Nephron (organoid): Measurements from ENCODE around the gene ZSWIM1.
A peak's percentile ranks its signal among the peaks of the same experiment; 100 is the strongest.

ENCODE experiments used
- H3K27ac Mint-ChIP-seq, 3 experiments: 2 replicates each; pipeline ENCODE4 v1.8.0; 2020; ENCODE audit warnings: mixed read lengths in 3 of 3, mild to moderate bottlenecking in 2 of 3, moderate library complexity in 1 of 3
- H3K27me3 Mint-ChIP-seq: 2 replicates; pipeline ENCODE4 v1.8.0; 2021; ENCODE audit warnings: low read depth, mild to moderate bottlenecking, moderate library complexity, mixed read lengths
- H3K36me3 Mint-ChIP-seq: 2 replicates; pipeline ENCODE4 v1.8.0; 2020; ENCODE audit warnings: low read depth, mixed read lengths
- H3K4me1 Mint-ChIP-seq: 2 replicates; pipeline ENCODE4 v1.8.0; 2020; ENCODE audit warnings: mixed read lengths
- H3K4me3 Mint-ChIP-seq, 3 experiments: 2 replicates each; pipeline ENCODE4 v1.8.0; 2020; ENCODE audit warnings: mild to moderate bottlenecking in 3 of 3, mixed read lengths in 3 of 3, moderate library complexity in 2 of 3
- H3K9me3 Mint-ChIP-seq: 2 replicates; pipeline ENCODE4 v1.8.0; 2020; ENCODE audit warnings: mixed read lengths
- CTCF ChIP-seq, 3 experiments: fragments of 200-600 bp; sonication (generic); IDR thresholded peaks; one replicate each; pipeline ENCODE4 v1.5.0; 2021; ENCODE audit warnings: antibody characterized with exemption in 3 of 3; ENCODE audit not compliant: unreplicated experiment in 3 of 3

ZSWIM1 gene

GRCh38 chr20:45850926-45851325, 30.1 kb upstream of the ZSWIM1 start:
- Mint-ChIP-seq H3K4me1 (peaks cover 14% of the 10 kb centered on the region), H3K4me3 (no peak overlapping the region), H3K27me3 (no peaks in the 10 kb centered on the region), H3K9me3 (no peaks in the 10 kb centered on the region), H3K36me3 (peaks cover 32% of the 10 kb centered on the region), H3K27ac (no peak overlapping the region)
- no peak for TF ChIP-seq CTCF (IDR thresholded peaks at IDR 0.05; ENCODE audit: unreplicated experiment in 3 of 3)

- no peak for TF ChIP-seq CTCF (IDR thresholded peaks at IDR 0.05; ENCODE audit: unreplicated experiment in 3 of 3)
- peaks cover 26% of the 10 kb centered on the region for H3K36me3 Mint-ChIP-seq
- peaks cover 16% of the 10 kb centered on the region for H3K4me1 Mint-ChIP-seq
- no peak overlapping the region for H3K27ac Mint-ChIP-seq
- no peak overlapping the region for H3K4me3 Mint-ChIP-seq
- H3K9me3 Mint-ChIP-seq, result no peaks in the 10 kb centered on the region
- H3K27me3 Mint-ChIP-seq, result no peaks in the 10 kb centered on the region
Measured at GRCh38 chr20:45851501-45851900, 29.5 kb upstream of the ZSWIM1 start.

GRCh38 chr20:45852326-45852725, 28.7 kb upstream of the ZSWIM1 start:
- no peaks in the 10 kb centered on the region for H3K9me3 Mint-ChIP-seq
- TF ChIP-seq CTCF (IDR thresholded peaks at IDR 0.05; ENCODE audit: unreplicated experiment in 3 of 3), result no peak

GRCh38 chr20:45853484-45853883, 27.5 kb upstream of the ZSWIM1 start:
- Mint-ChIP-seq H3K36me3 (peaks cover 22% of the 10 kb centered on the region), H3K27ac (no peak overlapping the region), H3K4me1 (peaks cover 32% of the 10 kb centered on the region), H3K4me3 (peak overlapping the region; percentile 52 to 76 (median 53)), H3K9me3 (no peaks in the 10 kb centered on the region), H3K27me3 (no peaks in the 10 kb centered on the region)
- no peak for TF ChIP-seq CTCF (IDR thresholded peaks at IDR 0.05; ENCODE audit: unreplicated experiment in 3 of 3)

More at GRCh38 chr20:45852326-45852725, 28.7 kb upstream of the ZSWIM1 start:
- Mint-ChIP-seq H3K4me1 (peaks cover 22% of the 10 kb centered on the region), H3K27ac (no peak overlapping the region), H3K27me3 (no peaks in the 10 kb centered on the region), H3K36me3 (peaks cover 26% of the 10 kb centered on the region), H3K4me3 (no peak overlapping the region)

GRCh38 chr20:45857114-45857881, 23.7 kb upstream of the ZSWIM1 start, which contains the start of the genes ACOT8 and ZSWIM3:
Gene ACOT8, minus strand, starts transcription at chr20:45857392. Its CDS starts 77 bp downstream, at chr20:45857315.
Gene ZSWIM3, plus strand, starts transcription at chr20:45857614. Its CDS starts 212 bp downstream, at chr20:45857826.
- peaks cover 49% of the 10 kb centered on the region for H3K4me1 Mint-ChIP-seq
- H3K27ac Mint-ChIP-seq, result peak within 1 kb of the TSS; percentile 89 to 97 (median 92)
- no peaks in the 10 kb centered on the region for H3K27me3 Mint-ChIP-seq
- H3K36me3 Mint-ChIP-seq, result peaks cover 6% of the 10 kb centered on the region
- peak within 1 kb of the TSS; percentile 93 to 95 (median 94) for H3K4me3 Mint-ChIP-seq
- no peak for TF ChIP-seq CTCF (IDR thresholded peaks at IDR 0.05; ENCODE audit: unreplicated experiment in 3 of 3)
- no peaks in the 10 kb centered on the region for H3K9me3 Mint-ChIP-seq

- Mint-ChIP-seq H3K4me3 (peak overlapping the region; percentile 93 to 95 (median 94)), H3K27me3 (no peaks in the 10 kb centered on the region), H3K4me1 (peaks cover 49% of the 10 kb centered on the region), H3K9me3 (no peaks in the 10 kb centered on the region), H3K27ac (peak overlapping the region; percentile 89 to 97 (median 92)), H3K36me3 (peaks cover 5% of the 10 kb centered on the region)
- no peak for TF ChIP-seq CTCF (IDR thresholded peaks at IDR 0.05; ENCODE audit: unreplicated experiment in 3 of 3)
Measured at GRCh38 chr20:45857882-45858216, 23.2 kb upstream of the ZSWIM1 start.
